NCI-H2171 treated with DMSO at 0.1 percent for 48 hours (cell line): ENCODE results near the gene RNF2.
"Not testable (repeated sequence)": the region's sequence is repeated elsewhere in the genome, so short reads cannot be mapped to it uniquely, and the experiment has no call there.

Source experiments
- DNase-seq: peaks from one replicate; lab custom pipeline; 2025; lab: John Stamatoyannopoulos, UW

RNF2 gene

DNA sequence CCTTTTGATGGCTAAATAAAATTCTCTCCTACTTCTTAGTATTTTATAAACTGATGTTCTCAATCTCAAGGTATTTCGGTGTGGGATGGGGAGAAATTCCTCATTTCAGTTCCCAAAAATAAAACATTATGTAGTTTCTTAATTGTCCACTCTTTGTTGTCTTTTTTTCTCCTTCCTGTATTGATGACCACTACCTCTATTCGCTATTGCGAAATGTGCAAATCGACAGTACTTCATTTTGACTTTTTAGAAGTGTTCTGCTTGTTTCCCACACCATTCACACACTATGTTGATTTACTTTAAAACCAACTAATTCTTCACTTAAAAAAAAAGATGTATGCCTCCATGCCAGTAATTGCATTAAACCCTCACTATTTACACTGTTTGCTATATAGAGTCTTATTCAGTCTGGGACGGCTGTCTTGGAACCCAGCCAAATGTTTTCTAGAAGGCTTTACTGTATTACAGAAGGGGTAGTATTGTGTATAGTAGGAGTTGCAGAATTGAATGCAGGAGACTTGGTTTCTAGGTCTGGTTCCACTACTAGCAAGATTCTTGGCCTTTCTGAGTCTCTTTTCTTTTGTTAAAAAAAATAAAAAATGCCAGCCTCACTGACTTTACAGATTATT is 5.6 kb downstream of the RNF2 start:
- peak; percentile 9 for DNase-seq

DNA sequence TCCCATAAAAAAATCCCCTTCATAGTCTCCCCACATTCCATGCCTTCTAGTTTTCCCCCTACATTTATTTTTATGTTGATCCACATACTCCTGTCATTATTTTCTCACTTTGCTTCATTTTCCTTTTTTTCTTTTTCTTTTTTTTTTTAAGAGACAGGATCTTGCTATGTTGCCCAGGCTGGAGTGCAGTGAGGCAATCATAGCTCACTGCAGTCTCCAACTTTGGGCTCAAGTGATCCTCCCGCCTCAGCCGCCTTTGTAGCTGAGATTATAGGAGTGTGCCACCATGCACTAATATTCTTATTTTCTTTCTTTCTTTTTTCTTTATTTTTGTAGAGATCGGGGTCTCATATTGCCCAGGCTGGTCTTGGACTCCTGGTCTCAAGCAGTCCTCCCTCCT is 7.8 kb downstream of the RNF2 start:
- DNase-seq, result no peak

DNA sequence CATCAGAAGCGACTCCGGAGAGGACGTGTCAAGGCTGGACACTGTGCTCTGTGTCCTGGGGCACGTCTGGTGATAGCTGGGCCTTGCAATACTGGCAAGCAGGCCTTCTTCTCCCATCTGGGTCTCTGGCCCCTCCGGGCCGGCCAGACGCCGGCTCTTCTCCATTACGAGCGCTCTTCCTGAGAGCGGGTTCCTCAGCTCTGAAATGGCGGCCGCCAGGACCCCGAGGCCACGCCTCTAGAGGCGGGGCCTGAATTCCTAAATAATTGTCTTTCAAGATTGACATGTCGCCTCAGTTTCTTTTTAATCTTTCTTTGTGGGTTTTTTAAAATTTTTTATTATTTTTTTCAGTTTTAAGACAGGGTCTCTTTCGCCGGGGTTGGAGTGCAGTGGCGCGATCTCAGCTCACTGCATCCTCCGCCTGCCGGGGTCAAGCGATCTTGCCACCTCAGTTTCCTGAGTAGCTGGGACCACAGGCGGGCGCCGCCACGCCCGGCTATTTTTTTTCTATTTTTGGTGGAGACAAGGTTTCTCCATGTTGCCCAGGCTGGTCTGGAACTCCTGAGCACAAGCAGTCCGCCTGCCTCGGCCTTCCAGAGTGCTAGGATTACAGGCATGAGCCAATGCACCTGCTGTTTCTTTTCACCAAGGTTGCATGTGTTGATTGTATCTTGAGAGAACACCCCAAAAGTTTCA is 9.2 kb downstream of the RNF2 start:
- DNase-seq, result no peak

DNA sequence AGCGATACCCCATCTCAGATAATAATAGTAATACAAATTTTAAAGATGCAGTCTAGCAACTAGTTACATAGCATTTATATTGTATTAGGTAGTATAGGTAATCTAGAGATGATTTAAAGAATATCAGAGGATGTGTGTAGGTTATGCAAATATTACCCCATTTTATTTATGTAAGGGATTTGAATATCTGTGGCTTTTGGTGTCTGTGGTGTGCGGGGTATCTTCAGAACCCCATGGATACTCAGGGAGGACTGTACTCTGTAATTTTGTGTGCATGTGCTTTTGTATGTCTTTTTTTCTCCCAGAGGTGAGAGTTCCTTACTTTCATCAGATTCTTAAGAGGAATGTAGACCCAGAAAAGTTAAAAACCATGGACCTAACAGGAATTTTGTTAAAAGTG is 12.8 kb downstream of the RNF2 start:
- DNase-seq, result no peak

DNA sequence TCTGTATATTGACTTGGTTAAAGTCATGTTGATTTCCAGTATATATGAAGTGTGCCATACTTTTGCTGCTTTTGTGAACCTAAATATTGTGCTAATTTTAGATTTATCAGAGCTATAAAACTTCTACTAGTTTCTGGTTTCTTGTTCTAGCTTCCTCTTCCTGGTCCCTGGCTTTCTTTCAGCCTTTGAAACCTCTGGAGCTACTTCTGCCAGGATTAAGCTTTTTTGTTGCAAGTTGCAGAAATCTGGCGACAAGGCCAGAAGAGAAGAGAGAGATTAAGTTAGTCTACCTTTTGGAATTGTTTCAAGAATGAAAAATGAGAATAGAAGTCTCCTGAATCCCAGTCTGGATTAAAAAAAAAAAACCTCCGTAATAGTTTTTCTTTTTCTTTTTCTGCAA is 13.5 kb downstream of the RNF2 start:
- no peak for DNase-seq

DNA sequence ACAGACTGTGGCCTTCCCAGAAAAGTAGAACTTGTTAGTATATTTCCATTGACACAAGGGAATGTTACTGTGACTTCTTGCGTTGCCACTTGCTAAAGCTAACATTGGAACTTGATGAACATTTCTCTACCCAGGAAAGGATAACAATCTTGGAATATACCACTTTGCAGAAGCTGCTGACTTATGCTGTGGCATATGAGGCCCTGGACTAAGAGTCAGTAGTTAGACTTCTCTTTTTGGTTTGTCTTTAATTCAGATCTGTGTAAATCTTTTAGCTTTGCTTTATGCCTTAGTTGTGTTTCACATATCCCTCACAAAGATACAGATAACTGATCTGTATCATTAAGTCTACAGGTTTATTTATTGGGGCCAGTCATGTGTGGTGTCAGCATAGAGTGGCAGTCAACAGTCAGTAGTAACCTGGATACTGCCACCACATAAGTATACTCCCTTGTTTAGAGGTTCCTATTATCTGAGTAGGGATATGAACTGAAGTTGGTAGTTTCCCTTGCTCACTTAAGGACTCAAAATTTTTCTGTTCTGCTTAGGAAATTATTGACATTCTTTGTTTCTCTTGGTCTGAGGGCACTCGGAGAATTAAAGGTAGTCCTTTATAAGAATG is 14.7 kb downstream of the RNF2 start:
- no peak for DNase-seq

DNA sequence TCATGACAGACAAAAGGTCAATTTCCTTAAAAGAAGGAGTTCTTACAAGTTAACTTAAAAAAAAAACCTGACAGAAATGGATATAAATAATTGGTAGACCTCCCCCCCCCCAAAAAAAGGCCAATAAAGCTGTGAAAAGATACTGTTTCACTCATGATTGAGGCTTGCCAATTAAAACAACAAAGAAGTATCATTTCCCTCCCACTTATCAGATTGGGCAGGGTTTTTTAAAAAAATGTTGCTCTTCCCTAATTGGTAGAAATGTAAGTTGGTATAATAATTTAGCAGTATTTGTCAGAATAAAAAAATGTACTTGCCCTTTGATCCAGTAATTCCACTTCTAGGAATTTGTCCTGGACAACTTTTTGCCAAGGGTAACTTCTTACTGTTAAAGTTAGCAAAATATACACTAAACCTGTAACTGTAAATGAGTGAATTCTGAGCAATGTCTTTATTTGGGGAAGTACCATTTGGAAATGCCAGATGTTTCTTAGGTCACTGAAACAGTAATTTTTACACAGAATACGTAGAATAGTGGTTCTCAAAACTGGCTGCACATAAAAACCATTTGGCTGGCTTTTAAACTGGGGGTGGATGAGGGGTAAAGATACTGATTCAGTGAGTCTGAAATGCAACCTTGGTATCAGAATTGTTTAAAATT is 17.5 kb downstream of the RNF2 start:
- no peak for DNase-seq

DNA sequence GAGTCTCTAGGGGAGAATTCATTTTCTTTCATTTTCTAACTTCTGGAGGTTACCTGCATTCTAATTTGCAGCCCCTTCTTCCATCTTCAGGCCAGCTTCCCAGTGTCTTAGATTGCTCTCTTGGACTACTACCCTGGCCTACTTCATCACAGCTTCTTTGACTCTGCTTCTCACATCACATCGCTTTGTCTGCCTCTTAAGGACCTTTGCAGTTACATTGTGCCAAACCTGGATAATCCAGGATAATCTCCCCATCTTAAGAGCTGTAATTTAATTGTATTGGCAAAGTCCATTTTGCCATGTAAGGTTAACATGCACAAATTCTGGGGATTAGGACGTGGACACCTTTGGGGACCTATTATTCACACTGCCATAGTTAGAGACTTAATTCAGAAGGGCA is 18.4 kb downstream of the RNF2 start:
- no peak for DNase-seq

DNA sequence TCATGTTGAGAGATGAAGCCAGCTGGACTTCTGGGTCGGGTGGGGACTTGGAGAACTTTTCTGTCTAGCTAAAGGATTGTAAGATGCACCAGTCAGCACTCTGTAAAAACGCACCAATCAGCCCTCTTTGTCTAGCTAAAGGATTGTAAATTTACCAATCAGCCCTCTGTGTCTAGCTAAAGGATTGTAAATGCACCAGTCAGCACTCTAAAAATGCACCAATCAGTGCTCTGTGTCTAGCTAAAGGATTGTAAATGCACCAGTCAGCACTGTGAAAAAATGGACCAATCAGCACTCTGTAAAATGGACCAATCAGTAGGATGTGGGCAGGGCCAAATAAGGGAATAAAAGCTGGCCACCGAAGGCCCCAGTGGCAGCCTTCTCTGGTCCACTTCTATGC is 19.6 kb downstream of the RNF2 start:
- DNase-seq, result not testable (repeated sequence)

DNA sequence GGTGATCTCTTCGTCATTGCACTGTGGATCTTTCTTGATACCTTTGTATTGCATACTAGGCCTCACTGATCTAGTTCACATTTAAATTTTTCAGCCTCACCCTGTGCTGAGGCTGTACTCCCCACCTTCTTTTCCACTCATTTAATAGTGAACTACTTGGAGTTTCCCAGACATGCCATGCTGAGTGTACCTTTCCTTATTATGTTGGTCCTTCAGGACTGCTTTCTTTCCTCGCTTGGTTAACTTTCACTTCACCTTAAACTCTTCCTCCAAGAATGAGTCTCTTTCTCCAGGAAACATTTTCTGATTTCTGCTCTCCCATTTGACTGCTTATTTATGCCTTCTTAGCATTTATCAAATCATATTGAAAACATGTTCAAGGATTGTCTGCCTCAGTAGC is 20.8 kb downstream of the RNF2 start:
- no peak for DNase-seq

DNA sequence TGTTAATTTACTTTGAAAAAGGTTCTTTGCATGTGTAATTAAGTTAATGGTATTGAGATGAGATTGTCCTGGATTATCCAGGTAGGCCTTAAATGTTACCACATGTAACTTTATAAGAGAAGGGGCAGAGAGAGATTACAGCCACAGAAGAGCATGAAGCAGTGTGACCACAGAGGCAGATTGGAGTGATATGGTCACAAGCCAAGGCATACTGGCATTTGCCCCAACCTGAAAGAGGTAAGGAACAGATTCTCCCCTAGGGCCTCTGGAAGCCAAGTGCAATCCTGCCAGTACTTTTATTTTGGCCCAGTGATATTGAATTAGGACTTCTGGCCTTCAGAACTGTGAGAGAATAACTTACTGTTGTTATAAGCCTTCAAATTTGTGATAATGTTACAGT is 23.0 kb downstream of the RNF2 start:
- DNase-seq, result no peak

DNA sequence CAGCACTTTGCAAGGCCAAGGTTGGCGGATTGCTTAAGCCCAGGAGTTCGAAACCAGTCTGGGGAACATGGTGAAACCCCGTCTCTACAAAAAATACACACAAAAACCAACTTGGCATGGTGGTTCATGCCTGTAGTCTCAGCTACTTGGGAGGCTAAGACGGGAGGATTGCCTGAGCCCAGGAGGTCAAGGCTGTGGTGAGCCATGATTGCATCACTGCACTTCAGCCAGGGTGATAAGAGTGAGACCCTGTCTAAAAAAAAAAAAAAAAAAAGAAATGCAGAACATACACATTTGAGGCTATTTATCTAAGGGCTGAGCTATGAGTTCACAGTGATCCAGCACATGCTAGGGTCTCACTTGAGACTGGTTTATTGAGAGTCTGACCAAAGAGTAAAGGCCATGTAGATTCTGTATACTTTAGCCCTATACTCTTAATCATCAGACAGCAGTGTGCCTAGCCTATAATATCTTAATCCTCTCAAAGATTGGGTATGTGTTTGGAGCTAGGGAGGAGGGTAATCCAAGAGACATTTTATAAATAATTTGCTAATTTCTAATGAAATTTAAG is 23.9 kb downstream of the RNF2 start:
- DNase-seq, result no peak

DNA sequence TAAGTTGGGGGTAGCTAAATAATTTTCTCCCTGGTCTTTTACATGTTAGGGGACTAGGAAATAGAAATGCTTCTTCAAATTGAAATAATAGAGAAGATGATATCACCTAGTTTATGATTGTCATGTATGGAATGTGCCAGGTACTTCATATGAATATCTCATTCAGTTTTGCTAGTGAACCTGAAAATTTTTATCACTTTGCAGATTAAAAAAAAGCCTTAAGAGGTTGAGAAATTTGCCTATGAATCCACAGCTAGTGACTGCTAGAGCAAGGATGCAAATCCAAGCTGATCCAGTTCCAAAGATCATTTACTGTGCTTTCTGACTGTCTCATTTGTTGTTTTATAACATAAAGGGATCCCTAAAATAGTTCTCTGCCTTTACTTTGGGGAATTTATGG is 24.7 kb downstream of the RNF2 start:
- DNase-seq, result no peak

DNA sequence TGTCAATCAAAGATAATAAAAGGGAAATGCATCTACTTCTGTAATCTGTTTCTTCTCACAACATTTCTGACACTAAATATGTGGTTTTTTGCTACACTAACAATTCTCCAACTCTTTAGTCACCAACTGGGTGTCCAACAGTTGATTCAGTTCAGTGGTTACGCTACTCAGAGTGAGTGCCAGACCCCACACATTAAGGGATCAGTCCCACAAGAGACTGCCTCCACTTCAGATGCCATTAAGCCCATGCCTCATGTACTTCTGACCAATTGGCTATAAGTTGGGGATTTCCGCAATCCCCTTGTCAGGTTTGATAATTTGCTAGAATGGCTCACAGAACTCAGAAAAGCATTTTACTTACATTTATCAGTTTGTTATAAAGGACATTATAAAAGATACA is 28.4 kb downstream of the RNF2 start:
- DNase-seq, result no peak

DNA sequence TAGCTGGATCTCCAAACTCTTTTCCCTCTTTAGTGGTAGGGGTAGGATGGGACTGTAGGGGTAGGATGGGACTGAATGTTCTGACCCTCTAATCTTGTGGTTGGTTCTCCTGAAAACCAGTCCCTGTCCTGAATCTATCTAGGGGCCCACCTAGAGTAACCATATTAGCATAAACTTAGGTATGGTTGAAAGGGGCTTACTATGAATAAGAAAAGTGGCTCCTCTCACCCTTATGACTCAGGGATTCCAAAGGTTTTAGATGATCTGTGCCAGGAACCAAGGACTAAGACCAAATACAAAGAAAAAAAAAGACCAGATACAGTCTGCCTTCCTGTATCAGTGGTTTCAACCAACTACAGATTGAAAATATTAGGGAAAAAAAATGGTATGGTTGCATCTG is 28.9 kb downstream of the RNF2 start:
- DNase-seq, result no peak

DNA sequence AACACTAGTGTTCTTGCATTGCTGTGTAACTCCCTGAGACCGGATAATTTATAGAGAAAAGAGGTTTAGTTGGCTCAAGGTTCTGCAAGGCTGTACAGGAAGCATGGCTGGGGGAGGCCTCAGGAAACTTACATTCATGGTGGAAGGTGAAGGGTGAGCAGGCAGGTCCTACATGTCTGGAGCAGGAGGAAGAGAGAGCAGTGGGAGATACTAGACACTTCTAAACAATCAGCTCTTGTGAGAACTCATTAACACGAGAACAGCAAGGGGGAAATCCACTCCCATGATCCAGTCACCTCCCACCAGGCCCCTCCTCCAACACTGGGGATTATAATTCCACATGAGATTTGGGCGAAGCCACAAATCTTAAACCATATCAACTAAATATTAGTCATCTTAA is 30.1 kb downstream of the RNF2 start:
- DNase-seq, result no peak

DNA sequence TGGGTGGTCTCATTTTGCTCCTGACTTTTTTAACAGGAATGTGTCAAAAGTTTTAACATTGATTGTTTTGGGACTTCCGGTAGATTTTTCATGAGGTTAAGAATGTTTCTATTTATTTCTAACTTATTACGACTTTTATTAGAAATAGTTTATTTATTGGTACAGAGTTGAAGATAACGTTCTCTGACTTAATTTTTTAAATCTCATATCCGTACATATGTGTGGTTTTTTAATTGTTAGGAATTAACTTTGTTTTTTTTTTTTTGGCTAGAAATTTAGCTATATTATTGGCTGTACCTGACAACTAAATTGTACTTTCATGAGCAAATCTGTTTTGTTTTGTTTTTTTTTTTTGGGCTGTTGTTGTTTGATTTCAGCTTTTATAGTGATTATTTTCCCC is 32.0 kb downstream of the RNF2 start:
- no peak for DNase-seq

DNA sequence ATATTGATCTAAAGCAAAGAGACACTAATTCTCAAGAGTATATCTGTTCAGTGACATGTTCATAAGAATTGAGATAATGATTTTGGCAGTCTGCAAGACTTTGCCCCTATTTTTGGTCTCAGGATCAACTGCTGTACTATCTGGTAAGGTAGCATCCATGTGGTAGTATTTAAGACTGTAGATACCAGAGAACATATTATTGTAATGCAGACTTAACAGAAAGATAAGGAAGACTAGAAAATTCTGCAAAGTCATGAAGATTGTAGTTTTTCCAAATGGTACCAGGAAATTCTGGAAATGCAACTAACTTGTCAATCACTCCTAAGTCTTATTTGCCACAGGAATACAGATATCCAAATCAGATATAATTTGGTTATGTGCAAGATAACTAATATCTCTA is 35.1 kb downstream of the RNF2 start:
- no peak for DNase-seq

DNA sequence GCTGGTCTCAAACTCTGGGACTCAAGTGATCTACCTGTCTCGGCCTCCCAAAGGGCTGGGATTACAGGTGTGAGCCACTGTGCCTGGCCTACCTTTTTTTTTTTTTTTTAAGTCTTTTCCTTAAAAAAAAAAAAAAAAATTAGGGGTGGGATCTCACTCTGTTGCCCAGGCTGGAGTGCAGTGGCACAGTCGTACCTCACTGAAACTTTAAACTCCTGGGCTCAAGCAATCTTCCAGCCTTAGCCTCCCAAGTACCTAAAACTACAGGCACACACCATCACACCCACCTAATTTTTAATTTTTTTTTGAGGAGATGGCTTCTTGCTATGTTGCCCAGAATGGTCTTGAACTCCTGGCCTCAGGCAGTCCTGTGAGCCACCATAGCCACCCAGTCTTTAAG is 38.5 kb downstream of the RNF2 start:
- no peak for DNase-seq

DNA sequence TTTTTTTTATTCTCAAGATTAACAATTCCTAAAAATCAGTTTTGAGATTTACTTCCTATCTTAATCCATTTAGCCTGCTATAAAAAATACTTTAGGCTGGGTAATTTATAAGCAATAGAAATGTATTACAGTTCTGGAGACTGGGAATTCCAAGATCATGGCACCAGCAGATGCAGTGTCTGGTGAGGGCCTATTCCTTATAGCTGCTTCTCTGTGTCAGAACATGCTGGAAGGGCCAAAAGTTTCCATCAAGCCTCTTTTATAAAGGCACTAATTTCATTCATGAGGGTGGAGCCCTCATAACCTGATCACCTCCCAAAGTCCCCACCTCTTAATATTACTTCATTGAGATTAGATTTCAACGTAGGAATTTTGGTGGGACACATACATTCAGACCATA is 41.7 kb downstream of the RNF2 start:
- no peak for DNase-seq

DNA sequence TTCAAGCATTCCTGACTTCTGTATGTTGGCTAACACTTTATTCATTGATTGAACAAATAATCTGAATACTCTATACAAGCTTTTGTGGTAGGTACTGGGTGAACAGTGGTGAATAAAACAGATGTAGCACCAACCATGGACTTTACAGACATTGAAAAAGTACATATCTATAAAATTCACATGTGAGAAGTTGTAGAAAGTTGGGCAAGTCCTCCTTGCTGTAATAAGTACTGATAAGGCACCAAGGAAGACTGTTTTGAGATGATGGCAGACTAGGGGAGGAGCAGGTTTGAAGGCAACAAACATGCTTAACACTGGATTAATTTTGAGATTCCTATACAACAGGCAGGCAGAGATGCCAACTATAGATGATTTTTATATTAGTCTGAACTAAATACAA is 42.4 kb downstream of the RNF2 start:
- no peak for DNase-seq

DNA sequence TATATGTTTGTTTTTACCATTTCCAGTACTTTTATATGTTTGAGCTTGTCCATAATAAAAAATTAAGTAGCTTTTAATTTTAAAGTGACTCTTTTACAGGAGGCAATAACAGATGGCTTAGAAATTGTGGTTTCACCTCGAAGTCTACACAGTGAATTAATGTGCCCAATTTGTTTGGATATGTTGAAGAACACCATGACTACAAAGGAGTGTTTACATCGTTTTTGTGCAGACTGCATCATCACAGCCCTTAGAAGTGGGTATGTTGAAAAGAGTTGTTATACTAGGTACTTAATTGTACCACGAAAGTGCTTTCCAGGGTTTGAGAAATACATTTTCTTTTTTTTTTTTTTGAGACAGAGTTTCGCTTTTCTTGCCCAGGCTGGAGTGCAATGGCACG is 46.1 kb downstream of the RNF2 start:
- no peak for DNase-seq

DNA sequence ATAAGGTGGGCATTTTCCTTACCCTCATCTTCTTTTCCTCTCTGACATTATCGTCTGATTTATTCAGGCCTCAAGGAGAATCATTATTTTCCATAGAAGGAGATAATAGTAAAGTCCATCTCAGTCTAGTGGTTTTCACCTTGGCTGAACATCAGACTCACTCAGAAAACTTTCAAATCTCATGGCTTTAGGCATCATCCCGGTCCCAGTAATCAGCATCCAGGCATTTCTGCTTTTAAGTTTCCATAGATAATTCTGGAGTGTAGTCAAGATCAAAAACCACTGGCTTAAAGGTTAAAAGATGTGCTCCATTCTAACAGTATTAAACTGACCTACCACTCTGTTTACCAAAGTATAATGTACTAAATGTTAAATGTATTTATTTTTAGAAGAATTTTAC is 49.4 kb downstream of the RNF2 start:
- no peak for DNase-seq
